GM18499 (cell line): ENCODE measurements around the gene CLTB.
"Not testable (repeated sequence)": the region's sequence is repeated elsewhere in the genome, so short reads cannot be mapped to it uniquely, and the experiment has no call there.

Experiments
- ATAC-seq: cut with Tn5 transposase; IDR thresholded peaks from one replicate; pipeline ENCODE4 v1.9.1; 2021; ENCODE audit warnings: moderate number of reproducible peaks; ENCODE audit not compliant: insufficient read depth, unreplicated experiment

CLTB gene

GRCh38 chr5:176415952-176416924 lies at the start of gene CLTB:
Gene CLTB, minus strand, starts transcription at chr5:176416539. Its CDS starts 176 bp downstream, at chr5:176416363.
- ATAC-seq, result peak; percentile 60

GRCh38 chr5:176463113-176463764 lies 46.9 kb upstream of the CLTB start:
- no peak for ATAC-seq

GRCh38 chr5:176461349-176461748 lies 45.0 kb upstream of the CLTB start:
- ATAC-seq, result no peak

- ATAC-seq, result no peak
Measured at GRCh38 chr5:176458904-176459561, 42.7 kb upstream of the CLTB start.

GRCh38 chr5:176454724-176455394 lies 38.5 kb upstream of the CLTB start:
- no peak for ATAC-seq

- no peak for ATAC-seq
Measured at GRCh38 chr5:176450077-176450476, 33.7 kb upstream of the CLTB start.

GRCh38 chr5:176447978-176448608 lies 31.8 kb upstream of the CLTB start, which contains the start of gene FAF2:
Gene FAF2, plus strand, starts transcription at chr5:176448385. Its CDS starts 23 bp downstream, at chr5:176448408.
- ATAC-seq, result peak; percentile 95

GRCh38 chr5:176447591-176447977 lies 31.2 kb upstream of the CLTB start:
- no peak for ATAC-seq

- ATAC-seq, result no peak
Measured at GRCh38 chr5:176446884-176447590, 30.7 kb upstream of the CLTB start.

GRCh38 chr5:176446028-176446665 lies 29.8 kb upstream of the CLTB start:
- no peak for ATAC-seq

- ATAC-seq, result no peak
Measured at GRCh38 chr5:176444742-176445141, 28.4 kb upstream of the CLTB start.

GRCh38 chr5:176442911-176443310 lies 26.6 kb upstream of the CLTB start:
- ATAC-seq, result not testable (repeated sequence)

GRCh38 chr5:176441921-176442323 lies 25.6 kb upstream of the CLTB start:
- ATAC-seq, result no peak

GRCh38 chr5:176440927-176441706 lies 24.8 kb upstream of the CLTB start:
- ATAC-seq, result no peak

GRCh38 chr5:176438959-176439757 lies 22.8 kb upstream of the CLTB start:
- no peak for ATAC-seq

GRCh38 chr5:176436656-176437055 lies 20.3 kb upstream of the CLTB start:
- ATAC-seq, result no peak

- ATAC-seq, result no peak
Measured at GRCh38 chr5:176432707-176433106, 16.4 kb upstream of the CLTB start.
